HG02798 (cell line): ENCODE results near the gene COQ3.
A peak's percentile ranks its signal among the peaks of the same experiment; 100 is the strongest.

Experiments
- ATAC-seq: cut with Tn5 transposase; IDR thresholded peaks from one replicate; pipeline ENCODE4 v1.9.1; 2021; ENCODE audit warnings: mild to moderate bottlenecking; ENCODE audit not compliant: unreplicated experiment, poor library complexity

Gene COQ3, protein sequence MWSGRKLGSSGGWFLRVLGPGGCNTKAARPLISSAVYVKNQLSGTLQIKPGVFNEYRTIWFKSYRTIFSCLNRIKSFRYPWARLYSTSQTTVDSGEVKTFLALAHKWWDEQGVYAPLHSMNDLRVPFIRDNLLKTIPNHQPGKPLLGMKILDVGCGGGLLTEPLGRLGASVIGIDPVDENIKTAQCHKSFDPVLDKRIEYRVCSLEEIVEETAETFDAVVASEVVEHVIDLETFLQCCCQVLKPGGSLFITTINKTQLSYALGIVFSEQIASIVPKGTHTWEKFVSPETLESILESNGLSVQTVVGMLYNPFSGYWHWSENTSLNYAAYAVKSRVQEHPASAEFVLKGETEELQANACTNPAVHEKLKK

DNA sequence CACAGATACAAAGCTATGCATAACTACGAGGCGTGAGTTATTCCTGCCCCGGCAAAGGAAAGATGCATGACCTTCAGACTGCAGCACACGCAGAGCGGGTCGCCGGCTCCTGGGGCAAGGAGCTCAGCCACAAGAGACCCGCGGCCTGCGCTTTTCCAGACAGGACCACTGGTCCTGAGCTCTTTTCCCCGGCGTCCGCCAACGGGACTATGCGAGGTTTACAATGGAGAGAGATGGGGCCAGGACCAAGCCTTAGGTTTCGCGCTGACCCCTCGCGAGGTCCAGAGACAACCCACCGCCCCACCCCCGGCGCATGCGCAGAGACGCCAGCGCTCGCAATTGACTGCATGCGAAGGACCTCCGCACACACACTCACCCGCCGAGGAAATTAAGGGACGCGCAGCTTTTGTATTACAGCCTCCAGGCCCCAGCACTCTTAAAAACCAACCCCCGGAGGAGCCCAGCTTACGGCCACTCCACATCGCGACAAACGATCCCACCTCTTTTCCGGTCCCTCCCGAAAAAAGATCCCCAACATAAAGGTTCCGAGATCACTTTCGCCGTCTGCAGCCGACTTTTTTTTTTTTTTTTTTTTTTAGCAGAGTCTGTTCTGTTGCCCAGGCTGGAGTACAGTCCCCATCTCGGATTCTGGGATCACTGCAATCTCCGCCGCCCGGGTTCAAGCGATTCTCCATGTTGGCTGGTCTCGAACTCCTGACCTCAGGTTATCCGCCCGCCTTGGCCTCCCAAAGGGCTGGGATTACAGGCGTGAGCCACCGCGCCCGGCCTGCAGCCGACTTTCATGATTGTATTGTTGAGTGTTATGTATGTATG lies at the start of gene COQ3:
Gene COQ3, minus strand, starts transcription at position 498 of the 834 bp plus-strand sequence. Its CDS starts 16 bp downstream, at position 482.
- peak; percentile 83 for ATAC-seq

DNA sequence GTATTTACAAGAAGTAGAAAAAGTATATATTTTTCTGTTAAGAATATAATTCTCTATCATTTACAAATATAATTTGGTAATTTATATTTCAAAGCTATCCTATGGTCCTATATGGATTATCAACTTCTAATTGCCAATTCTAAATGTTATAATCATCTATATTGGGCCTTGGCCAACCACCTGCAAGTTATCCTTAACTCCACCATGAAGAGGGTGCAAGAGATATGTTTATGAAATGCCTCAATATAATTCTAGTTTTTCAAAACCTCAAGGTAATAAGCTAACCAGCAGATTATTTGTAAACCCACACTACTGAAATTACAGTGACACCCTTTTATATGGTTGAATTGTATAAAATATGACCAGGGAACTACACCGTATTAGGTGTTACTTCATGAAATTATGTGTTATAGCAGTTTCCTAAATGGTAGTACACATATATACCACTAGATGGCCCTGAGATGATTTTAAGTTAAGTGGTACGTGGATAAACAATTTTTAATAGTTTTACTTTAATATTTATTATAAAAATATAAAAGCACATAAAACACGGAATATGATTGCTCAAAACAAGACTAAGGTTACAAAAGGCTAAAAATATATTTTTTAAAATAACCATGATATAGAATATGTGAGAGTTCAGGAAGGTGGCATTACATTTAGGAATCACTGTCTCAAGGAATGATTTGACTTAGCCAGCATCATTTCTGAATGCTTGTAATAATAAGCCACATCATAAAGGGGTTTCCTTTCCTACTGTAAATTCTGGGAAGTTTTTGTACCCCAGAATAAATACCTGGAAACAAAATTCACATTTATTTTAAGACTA lies 40.9 kb upstream of the COQ3 start:
- ATAC-seq = peak; percentile 88

DNA sequence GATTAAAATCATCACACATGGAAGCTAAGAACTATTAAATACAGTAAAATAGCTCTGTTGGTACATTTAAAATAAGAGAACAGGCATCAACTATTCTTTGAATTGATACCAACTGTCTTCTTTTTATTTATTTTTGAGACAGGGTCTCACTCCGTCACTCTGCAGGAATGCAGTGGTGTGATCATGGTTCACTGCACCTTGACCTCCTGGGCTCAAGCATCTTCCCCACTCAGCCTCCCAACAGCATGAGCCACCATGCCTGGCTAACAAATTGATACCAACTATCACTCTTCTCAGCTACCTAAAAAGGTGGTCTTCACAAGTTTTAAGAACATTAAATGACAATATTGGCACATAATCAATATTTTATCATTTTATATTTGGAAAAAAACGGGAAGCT lies 38.9 kb upstream of the COQ3 start:
- no peak for ATAC-seq

DNA sequence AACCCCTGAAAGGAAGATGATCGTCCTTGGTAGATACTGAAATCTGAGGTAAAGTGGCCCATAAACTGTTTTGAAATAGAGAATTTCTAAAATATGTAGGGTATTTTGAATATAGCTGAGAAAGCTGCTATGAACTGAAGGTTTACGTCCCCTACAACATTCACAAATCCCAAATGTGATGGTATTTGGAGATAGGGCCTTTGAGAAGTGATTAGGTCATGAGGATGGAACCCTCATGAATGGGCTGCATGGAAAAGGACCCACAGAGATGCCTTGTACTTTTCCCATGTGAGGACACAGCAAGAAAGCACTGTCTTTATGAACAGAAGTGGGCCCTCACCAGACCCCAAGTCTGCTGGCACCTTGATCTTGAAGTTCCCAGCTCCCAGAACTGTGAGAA lies 37.9 kb upstream of the COQ3 start:
- no peak for ATAC-seq

DNA sequence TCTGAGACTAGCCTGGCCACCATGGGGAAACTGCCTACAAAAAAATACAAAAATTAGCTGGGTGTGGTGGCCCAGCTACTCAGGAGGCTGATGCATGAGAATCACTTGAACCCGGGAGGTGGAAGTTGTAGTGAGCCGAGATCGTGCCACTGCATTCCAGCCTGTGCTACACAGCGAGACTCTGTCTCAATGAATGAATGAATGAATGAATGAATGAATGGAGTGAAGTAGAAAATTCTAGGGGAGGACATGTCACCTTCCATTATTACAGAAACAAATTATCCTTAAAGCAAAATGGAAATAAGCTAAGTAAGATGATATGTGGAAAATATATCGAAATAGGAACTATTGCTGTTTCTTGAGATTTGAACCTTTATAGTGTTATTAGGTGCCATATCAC lies 34.0 kb upstream of the COQ3 start:
- ATAC-seq = no peak

DNA sequence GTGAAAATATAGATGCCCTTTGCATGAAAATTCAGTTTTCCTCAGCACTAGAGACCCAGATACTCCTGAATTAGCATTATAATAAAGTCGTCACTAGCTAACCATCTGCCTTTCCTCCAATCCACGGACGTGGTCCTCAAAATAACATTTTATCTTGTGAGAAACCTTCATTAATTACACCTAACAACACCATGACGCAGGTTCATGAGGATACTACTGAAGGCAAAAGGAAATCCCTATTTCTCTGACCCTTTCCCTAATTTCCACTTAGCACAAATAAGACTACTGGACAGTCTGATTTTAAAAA lies 32.4 kb upstream of the COQ3 start:
- no peak for ATAC-seq

DNA sequence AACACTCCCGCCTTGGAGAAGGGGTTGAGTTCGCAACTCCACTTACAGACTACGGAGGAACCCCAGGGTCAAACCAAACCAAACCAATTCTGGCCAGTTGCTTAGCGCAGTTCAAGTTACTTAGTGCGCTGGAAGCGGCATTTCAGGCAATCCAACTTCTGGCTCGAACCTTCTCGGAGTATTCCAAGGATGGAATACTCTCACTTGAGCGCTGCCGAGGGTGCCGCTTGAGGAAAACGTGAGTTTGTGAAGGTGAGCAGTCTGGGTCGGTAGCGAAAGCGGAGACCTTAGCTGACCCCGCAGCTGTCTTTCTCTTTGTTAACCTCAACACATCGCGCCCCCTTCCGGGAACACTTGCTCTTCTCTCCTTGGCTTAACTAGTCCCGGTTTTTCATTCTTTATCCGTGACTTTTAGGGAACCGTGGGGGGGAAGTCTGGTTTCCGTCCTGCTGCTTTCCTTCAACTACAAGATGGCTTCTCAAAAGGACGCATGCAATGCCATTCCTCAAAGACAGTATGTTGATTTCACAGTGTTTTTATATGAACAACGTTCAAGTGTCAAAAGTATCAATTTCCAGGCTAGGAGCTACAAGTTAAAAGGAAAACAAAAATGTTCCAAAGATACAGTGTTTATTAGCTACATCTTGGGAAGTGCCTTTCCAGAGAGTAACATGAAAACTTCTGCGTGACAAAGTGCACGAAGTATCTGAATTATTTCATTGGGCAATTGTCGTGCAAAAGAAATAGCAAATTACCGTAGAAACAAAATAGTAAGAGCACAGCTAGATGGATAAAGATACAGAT lies 31.9 kb upstream of the COQ3 start:
- ATAC-seq = peak; percentile 61

DNA sequence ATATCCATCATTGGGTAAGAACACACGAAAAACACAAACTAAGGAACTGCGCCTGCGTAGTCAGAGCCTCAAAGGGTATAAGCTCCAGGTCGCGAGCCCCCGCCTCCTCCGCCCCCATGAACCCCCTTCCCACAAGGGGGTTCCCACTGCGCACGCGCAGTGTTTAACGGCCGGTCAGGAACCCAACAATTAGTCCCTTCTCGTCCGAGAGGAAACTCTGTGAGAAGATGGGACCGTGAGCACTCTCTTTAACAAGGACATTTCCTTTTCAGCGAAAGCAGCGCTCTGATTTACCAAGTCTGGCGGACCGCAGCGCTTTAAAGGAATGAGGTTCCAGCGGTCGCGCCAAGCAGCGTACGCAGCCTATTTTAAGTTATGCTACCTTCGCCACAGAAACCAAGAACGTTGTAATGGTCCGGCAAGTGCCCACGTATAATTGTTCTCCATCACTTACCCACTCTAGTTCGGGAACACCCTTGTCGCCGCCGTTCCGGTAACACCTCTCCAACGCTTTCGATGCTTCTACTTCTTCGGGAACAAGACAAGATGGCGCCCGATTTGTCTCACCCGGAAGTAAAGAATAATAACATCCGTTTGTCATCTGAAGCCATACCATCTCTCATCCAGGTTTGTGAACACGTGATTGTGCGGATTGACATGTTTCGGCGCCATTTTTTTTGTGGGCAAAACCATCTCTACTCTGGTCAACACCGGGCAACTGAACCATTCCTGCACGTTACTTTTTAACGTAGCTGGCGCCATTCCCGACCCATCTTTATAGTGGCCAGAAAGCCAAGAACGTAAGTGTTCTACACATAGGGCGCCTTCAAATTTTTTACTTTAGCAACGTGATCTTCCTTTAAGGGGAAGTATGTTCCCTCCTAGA lies 31.0 kb upstream of the COQ3 start, which contains the start of gene PNISR:
Gene PNISR, minus strand, starts transcription at position 548 of the 886 bp plus-strand sequence. CDS start 10,649 bp downstream, outside the sequence.
- peak; percentile 86 for ATAC-seq

DNA sequence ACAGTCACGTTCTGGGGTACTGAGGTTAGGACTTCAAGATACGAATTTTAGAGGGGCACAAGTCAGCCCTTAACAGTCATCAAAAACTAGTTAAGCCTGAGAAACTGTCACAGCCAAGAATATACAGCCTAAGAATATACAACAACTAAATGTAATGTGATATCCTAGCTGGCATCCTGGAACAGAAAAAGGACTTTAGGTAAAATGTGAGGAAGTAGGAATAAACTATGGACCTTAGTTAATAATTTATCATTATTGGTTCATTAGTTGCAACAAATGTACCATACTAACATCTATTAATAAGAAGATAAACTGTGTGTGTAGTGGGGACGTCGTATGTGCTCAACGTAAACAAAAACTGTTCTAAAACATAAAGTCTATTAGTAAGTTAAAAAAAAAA lies 30.0 kb upstream of the COQ3 start:
- ATAC-seq = no peak

DNA sequence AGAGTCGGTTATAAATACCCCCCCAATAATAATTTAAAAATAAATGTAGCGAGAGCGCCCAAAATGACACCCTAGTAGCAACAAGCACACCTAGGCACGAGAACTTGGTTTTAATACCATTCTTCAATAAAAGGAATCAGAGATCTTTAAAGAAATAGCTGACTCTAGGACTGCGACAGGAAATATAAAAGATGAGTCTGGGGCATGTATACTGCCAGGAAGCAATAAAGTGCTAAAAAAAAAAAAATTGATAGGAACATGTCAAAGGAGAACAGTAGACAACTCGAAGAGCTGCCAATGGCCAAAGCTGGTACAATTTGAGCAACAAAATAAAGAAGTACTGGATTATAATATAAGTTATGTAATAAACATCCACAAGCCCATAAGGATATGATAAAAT lies 28.9 kb upstream of the COQ3 start:
- no peak for ATAC-seq

DNA sequence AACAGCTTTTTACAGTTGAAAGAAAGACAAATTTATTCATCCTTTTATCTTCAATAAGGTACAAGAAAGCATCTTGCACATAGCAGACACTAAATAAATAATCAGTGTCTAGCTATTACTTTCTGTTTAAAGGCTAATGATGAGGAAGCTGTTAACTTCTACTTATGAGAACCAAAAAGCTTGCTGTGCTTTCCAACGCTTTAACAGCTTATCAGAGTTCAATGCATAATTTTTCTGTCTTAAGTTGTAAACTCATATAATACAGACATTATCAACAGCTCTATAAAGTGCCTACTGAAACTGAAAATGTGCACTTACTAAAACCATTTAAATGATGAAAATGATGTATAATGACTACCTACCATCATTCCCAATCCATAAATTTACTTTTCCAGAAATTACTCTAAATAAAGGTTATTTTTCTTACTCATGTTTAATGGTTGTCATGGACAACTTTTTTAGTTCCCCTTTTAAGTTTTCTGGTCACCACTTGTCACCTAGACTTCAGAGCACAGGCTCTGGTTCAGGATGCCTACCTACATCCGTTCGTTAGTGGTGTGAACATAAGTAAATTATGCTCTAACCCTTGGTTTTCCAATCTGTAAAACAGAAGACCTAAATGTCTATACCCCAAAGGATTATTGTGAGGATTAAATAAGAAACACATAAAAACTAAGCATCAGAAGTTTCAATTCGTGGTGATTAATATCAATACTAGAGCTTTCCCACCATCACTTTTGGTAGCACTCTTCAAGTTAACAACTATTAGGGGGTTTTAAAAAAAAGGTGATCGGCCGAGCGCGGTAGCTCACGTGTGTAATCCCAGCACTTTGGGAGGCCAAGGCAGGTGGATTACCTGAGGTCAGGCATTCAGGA lies 23.1 kb upstream of the COQ3 start:
- peak; percentile 85 for ATAC-seq

DNA sequence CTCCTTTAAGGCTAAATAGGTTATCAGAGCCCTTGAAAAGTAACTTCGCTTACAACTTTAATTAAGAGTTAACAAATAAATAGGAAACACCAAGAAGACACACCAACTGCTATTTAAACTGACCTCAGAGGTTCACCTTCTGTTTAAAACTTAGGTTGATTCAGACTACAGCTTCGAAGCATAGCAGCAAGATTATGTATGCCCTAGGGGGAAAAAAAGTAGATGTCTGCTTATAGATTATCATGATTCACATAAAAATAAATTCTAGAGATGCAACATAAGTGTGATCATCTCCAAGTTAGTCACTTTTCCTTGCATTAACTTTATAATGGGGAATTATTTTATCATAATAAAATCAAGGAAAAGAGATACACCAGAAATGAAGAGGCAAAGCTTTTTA lies 22.2 kb upstream of the COQ3 start:
- ATAC-seq = no peak

DNA sequence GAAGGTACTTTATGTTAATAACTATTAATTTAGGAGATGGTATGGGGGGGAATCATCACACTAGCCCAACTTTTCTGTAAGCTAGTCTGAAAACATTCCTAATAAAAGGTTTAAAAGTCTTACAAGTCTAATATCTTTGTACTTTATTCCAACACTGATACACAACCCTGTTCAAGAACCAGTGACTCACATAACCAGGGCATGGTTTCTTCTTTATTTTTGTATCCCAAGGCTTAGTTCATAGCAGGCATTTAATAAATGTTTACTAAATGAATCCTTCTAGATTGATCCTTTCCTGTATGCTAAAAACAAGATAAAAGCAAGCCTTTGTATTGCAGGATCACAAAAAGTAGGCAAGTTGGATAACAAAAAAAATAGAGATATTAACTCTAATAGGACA lies 21.5 kb upstream of the COQ3 start:
- no peak for ATAC-seq

DNA sequence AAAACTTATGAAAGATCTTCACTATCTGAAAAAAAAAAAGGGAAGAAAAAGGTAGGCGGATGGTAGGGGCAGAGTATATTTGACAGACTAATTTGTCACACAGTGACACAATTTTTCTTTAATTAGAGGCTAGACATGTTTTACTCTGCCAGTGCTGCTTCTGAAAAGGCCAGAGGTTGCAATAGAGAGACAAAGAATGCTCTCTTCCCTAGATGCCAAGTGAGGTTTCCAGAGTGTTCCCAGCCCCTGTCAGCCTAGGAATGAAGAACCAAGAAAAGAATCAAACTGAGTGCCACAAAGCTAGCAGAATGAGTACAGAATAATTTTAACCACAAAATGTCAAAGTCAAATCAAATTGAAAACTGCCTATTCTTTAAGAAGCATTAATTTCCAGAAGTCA lies 18.1 kb upstream of the COQ3 start:
- ATAC-seq = no peak

DNA sequence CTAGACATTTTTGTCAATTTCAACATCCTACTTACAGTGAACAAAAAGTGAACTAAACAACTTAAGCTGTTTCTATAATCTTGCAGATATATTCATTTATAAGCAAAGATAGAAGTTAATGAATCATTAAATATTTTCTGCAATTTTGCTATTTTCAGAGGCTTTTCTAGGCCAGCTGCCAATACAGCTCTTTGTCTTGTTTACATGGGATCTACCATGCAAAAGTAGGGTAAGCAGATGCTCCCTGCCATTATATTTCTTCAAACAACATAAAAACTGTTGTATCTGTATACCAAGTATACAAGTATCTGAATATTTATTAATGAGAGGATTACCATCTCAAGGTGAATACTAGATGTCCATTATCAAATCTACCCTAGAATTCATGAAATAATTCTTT lies 15.7 kb upstream of the COQ3 start:
- no peak for ATAC-seq

DNA sequence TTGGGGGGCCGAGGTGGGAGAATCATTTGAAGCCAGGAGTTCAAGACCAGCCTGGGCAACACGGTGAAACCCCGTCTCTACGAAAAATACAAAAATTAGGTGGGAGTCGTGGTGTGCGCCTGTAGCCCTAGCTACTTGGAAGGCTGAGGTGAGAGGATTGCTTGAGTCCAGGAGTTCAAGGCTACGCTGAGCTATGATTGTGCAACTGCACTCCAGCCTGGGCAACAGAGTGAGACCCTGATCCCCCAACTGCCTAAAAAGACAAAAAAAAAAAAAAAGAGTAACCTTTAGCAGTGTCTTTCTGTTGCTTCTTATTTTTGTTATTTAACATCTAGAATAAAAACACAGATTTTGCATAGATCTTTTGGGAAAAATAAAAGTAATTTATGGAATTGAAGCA lies 13.1 kb upstream of the COQ3 start:
- no peak for ATAC-seq

DNA sequence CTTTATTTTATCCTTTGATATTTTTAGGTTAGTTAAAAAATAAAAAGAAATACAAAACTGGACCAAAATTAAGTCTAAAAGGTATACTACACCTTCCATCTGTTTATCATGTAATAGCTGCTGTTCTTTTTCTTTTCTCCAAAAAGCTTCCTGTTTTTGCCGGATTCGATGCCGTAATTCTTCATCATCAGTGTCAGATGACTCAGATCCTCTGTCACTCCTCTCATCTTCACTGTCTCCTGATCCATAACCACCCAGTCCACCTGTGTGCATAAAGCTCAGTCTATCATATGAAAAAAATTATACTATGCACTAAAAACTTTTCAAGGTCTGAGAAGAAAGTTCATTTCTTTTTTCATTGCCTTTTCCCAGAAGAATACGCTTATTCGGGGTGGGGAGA lies 8.5 kb upstream of the COQ3 start:
- no peak for ATAC-seq

DNA sequence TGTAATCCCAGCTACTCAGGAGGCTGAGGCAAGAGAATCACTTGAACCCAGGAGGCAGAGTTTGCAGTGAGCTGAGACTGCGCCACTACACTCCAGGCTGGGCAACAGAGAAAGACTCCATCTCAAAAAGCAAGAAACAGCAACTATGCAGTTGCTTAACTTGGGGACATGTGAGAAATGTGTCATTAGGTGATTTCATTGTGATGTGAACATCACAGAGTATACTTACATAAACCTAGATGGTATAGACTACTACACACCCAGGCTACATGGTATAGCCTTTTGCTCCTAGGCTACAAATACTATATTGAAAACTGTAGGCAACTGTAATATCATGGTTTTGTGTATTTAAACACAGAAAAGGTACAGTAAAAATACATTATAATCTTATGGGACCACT lies 3.3 kb upstream of the COQ3 start:
- ATAC-seq = no peak
